SK-N-SH (cell line): Measurements from ENCODE around the gene C1GALT1. TPM values are rescaled to one million over a fixed set of nuclear protein-coding genes. Genes with fewer than 3 reads are reported as not detected.

Source experiments
- CTCF ChIA-PET: fragments of 300-600, 350-600 bp; formaldehyde crosslinking; extraction: SDS; loops from one replicate; lab custom pipeline; 2021; lab: Yijun Ruan, JAX
- POLR2A ChIA-PET: fragments of 350-600 bp; sonication (Branson Sonifier 250); formaldehyde crosslinking; extraction: SDS; loops from one replicate; lab custom pipeline; 2020; ENCODE audit warnings: antibody characterized with exemption, inconsistent platforms; lab: Yijun Ruan, JAX
- DNase-seq: peaks from one replicate; pipeline ENCODE4 v3.0.0; 2012
- H2AFZ ChIP-seq: fragments of 200-600 bp; sonication (generic); 2 replicates; pipeline ENCODE4 v1.8.1; 2016; ENCODE audit warnings: antibody characterized with exemption, mild to moderate bottlenecking, low read depth
- H3F3A ChIP-seq: fragments of 200-600 bp; sonication (generic); replicated peaks from 2 replicates; pipeline ENCODE3; 2016; ENCODE audit warnings: antibody characterized with exemption, mild to moderate bottlenecking; ENCODE audit not compliant: insufficient read depth
- H3K27ac ChIP-seq, 2 experiments: fragments of 200-500 bp in 1 of 2; fragments of 200-600 bp in 1 of 2; sonication (Bioruptor generic) in 1 of 2; sonication (generic), shearing (Covaris generic) in 1 of 2; 2 replicates each; pipeline versions ENCODE4 v1.5.1 to v1.6.1; 2014 to 2016; ENCODE audit warnings: low read depth in 2 of 2, inconsistent platforms in 1 of 2, low read length in 1 of 2, mild to moderate bottlenecking in 1 of 2, mixed read lengths in 1 of 2
- H3K27me3 ChIP-seq: fragments of 200-600 bp; sonication (generic), shearing (Covaris generic); 2 replicates; pipeline ENCODE4 v1.6.1; 2016; ENCODE audit warnings: mixed run types; ENCODE audit not compliant: insufficient read depth
- H3K36me3 ChIP-seq, 2 experiments: fragments of 200-500 bp in 1 of 2; fragments of 200-600 bp in 1 of 2; sonication (Bioruptor generic) in 1 of 2; sonication (generic) in 1 of 2; replicated peaks in 1 of 2; 2 replicates each; pipeline versions ENCODE3 to v1.5.1; 2014 to 2016; ENCODE audit warnings: low read length in 1 of 2, mild to moderate bottlenecking in 1 of 2; ENCODE audit not compliant: insufficient read depth in 2 of 2, control insufficient read depth in 1 of 2
- H3K4me1 ChIP-seq, 2 experiments: fragments of 200-500 bp in 1 of 2; fragments of 200-600 bp in 1 of 2; sonication (Bioruptor generic) in 1 of 2; sonication (generic), shearing (Covaris generic) in 1 of 2; 2 replicates each; pipeline versions ENCODE4 v1.5.1 to v1.6.1; 2014 to 2016; ENCODE audit warnings: low read depth in 1 of 2, low read length in 1 of 2, mixed run types in 1 of 2; ENCODE audit not compliant: insufficient read depth in 2 of 2, control insufficient read depth in 1 of 2
- H3K4me2 ChIP-seq: fragments of 200-600 bp; sonication (generic), shearing (Covaris generic); 2 replicates; pipeline ENCODE4 v1.6.1; 2017; ENCODE audit warnings: mixed run types
- H3K4me3 ChIP-seq, 2 experiments: fragments of 200-500 bp in 1 of 2; fragments of 200-600 bp in 1 of 2; sonication (Bioruptor generic) in 1 of 2; sonication (generic), shearing (Covaris generic) in 1 of 2; 2 replicates each; pipeline versions ENCODE4 v1.5.1 to v1.8.1; 2014 to 2016; ENCODE audit warnings: low read depth in 2 of 2, inconsistent platforms in 1 of 2, low read length in 1 of 2, mild to moderate bottlenecking in 1 of 2, mixed read lengths in 1 of 2, moderate library complexity in 1 of 2
- H3K79me2 ChIP-seq: fragments of 200-600 bp; sonication (generic); 2 replicates; pipeline ENCODE4 v1.8.1; 2017; ENCODE audit warnings: mild to moderate bottlenecking; ENCODE audit not compliant: insufficient read depth
- H3K9ac ChIP-seq: fragments of 200-600 bp; sonication (generic); 2 replicates; pipeline ENCODE4 v1.6.1; 2017; ENCODE audit warnings: mixed run types
- H3K9me2 ChIP-seq: fragments of 200-600 bp; sonication (generic); 2 replicates; pipeline ENCODE4 v1.6.1; 2017; ENCODE audit warnings: mixed run types
- H3K9me3 ChIP-seq: fragments of 200-600 bp; sonication (generic); 2 replicates; pipeline ENCODE4 v1.6.1; 2017; ENCODE audit warnings: mixed run types, mild to moderate bottlenecking, moderate library complexity
- H4K20me1 ChIP-seq: fragments of 200-600 bp; sonication (generic); 2 replicates; pipeline ENCODE4 v1.6.1; 2017; ENCODE audit warnings: mild to moderate bottlenecking, mixed run types; ENCODE audit not compliant: insufficient read depth
- CHD2 ChIP-seq: fragments of 150-350 bp; IDR thresholded peaks from 2 replicates; pipeline ENCODE4 v1.6.1; 2018; ENCODE audit warnings: low read length; ENCODE audit not compliant: partially characterized antibody
- ELF1 ChIP-seq: IDR thresholded peaks from 2 replicates; pipeline ENCODE4 v1.4.0; 2012
- EP300 ChIP-seq, 2 experiments: IDR thresholded peaks; 2 replicates each; pipeline versions ENCODE4 v1.4.0 to v1.6.1; 2012; ENCODE audit warnings: borderline replicate concordance in 1 of 2, low read depth in 1 of 2, low read length in 1 of 2
- FOXJ3 ChIP-seq: sonication (generic); formaldehyde crosslinking; IDR thresholded peaks from 2 replicates; pipeline ENCODE4 v1.5.1; 2020; ENCODE audit warnings: mild to moderate bottlenecking, missing genetic modification reagents
- FOXM1 ChIP-seq: IDR thresholded peaks from 2 replicates; pipeline ENCODE4 v1.4.0; 2012; ENCODE audit warnings: low read depth, mild to moderate bottlenecking
- GATA2 ChIP-seq: sonication (generic); formaldehyde crosslinking; IDR thresholded peaks from 2 replicates; pipeline ENCODE4 v1.5.0; 2020; ENCODE audit warnings: mild to moderate bottlenecking, missing genetic modification reagents
- IRF3 ChIP-seq: fragments of 150-350 bp; IDR thresholded peaks from 2 replicates; pipeline ENCODE4 v1.6.1; 2016; ENCODE audit warnings: mild to moderate bottlenecking, low read depth, low read length
- JUND ChIP-seq: IDR thresholded peaks from 2 replicates; pipeline ENCODE4 v1.4.0; 2012
- MAX ChIP-seq: IDR thresholded peaks from 2 replicates; pipeline ENCODE4 v1.4.0; 2012; ENCODE audit warnings: low read depth
- MXI1 ChIP-seq: IDR thresholded peaks from 2 replicates; pipeline ENCODE4 v1.6.1; 2012; ENCODE audit warnings: mild to moderate bottlenecking, low read depth, low read length, improper control_type of control experiment
- NFIC ChIP-seq: IDR thresholded peaks from 2 replicates; pipeline ENCODE4 v1.4.0; 2012; ENCODE audit warnings: borderline replicate concordance
- PBX3 ChIP-seq: IDR thresholded peaks from 2 replicates; pipeline ENCODE4; 2012
- POLR2AphosphoS5 ChIP-seq: IDR thresholded peaks from 2 replicates; pipeline ENCODE4 v1.6.1; 2012; ENCODE audit warnings: low read depth, low read length
- RCOR1 ChIP-seq: fragments of 150-350 bp; IDR thresholded peaks from 2 replicates; pipeline ENCODE4 v1.6.1; 2017; ENCODE audit warnings: antibody characterized with exemption, low read length
- SIN3A ChIP-seq: IDR thresholded peaks from 2 replicates; pipeline ENCODE4 v1.6.1; 2012; ENCODE audit warnings: low read depth, mild to moderate bottlenecking, low read length, moderate library complexity, borderline replicate concordance
- SMC3 ChIP-seq: IDR thresholded peaks from 2 replicates; pipeline ENCODE4 v1.6.1; 2012; ENCODE audit warnings: low read depth, low read length, improper control_type of control experiment
- TCF12 ChIP-seq: IDR thresholded peaks from 2 replicates; pipeline ENCODE4 v1.4.0; 2012
- USF1 ChIP-seq: IDR thresholded peaks from 2 replicates; pipeline ENCODE4 v1.4.0; 2012; ENCODE audit warnings: low read depth, borderline replicate concordance
- YY1 ChIP-seq: IDR thresholded peaks from 2 replicates; pipeline ENCODE4 v1.4.0; 2012; ENCODE audit warnings: low read depth, mild to moderate bottlenecking
- ZBTB33 ChIP-seq: IDR thresholded peaks from 2 replicates; pipeline ENCODE4 v1.4.0; 2012; ENCODE audit warnings: low read depth, borderline replicate concordance
- WGBS: methylation state at CpG from one replicate; pipeline ENCODE4 v1.1.6; 2017; ENCODE audit warnings: low lambda C conversion rate; 5-methylcytosine and 5-hydroxymethylcytosine counted together
- polyA plus RNA-seq, 3 experiments: library from polyadenylated mRNA; depleted of rRNA; stranded (reverse); fragments of >200 nt; gene quantifications; 2 replicates each; pipeline ENCODE4 v1.2.3, GENCODE V29; 2012

The C1GALT1 gene
- polyA plus RNA-seq, 1 of the 3 experiments (the other 2 are of a cell fraction) = 15.2 TPM

GRCh38 chr7:7221599-7222038 lies 39.3 kb downstream of the C1GALT1 start:
- POLR2A ChIA-PET = no interaction called here

More at GRCh38 chr7:7221599-7222038, 39.3 kb downstream of the C1GALT1 start:
- H3K9ac ChIP-seq = no peak overlapping the region
- H3K4me1 ChIP-seq = peaks cover 0 to 20% of the 10 kb centered on the region in 2 experiments; a peak in 3 of 4 replicates
- no peaks in the 10 kb centered on the region for H3K27me3 ChIP-seq
- TF ChIP-seq ELF1 = no peak
- no peak for TF ChIP-seq YY1
- TF ChIP-seq FOXM1 = no peak
- TF ChIP-seq IRF3 = no peak
- peak; percentile 63 to 75; a peak in 3 of 4 replicates for TF ChIP-seq EP300 (IDR thresholded peaks at IDR 0.05; ENCODE audit: borderline replicate concordance in 1 of 2, low read depth in 1 of 2, low read length in 1 of 2)
- 0 out of 2 replicates have a peak, but pooled peaks have one; percentile 15 for TF ChIP-seq FOXJ3 (CRISPR knock-in tag)
- 0 out of 2 replicates have a peak, but pooled peaks have one; percentile 42 for TF ChIP-seq SIN3A
- TF ChIP-seq NFIC = peak; percentile 42; the same call in 1 of the 2 replicates
- no peak for TF ChIP-seq RCOR1
- TF ChIP-seq JUND = peak; percentile 36
- 0 out of 2 replicates have a peak, but pooled peaks have one; percentile 37 for TF ChIP-seq MAX
- TF ChIP-seq MXI1 = peak; percentile 28; the same call in 1 of the 2 replicates
- TF ChIP-seq SMC3 = no peak
- peak; percentile 94 for TF ChIP-seq TCF12
- no peak for TF ChIP-seq GATA2
- TF ChIP-seq PBX3 = peak; percentile 76
- peak; percentile 59; the same call in 1 of the 2 replicates for TF ChIP-seq POLR2AphosphoS5
- no peak for TF ChIP-seq ZBTB33
- no peak for TF ChIP-seq CHD2
- no peak for TF ChIP-seq USF1
- 31% methylated on average over 2 of the region's 2 CpGs for WGBS
- peak; percentile 60 for DNase-seq
- no peak overlapping the region for H3K4me3 ChIP-seq
- H3K9me3 ChIP-seq = no peaks in the 10 kb centered on the region
- peaks cover 11% of the 10 kb centered on the region; the same call in 1 of the 2 replicates for H3K79me2 ChIP-seq
- H3F3A ChIP-seq = peaks cover 7% of the 10 kb centered on the region
- H3K27ac ChIP-seq = peak overlapping the region; percentile 45 to 92; a peak in 3 of 4 replicates
- no peak overlapping the region; the same call in 1 of the 2 replicates for H2AFZ ChIP-seq
- CTCF ChIA-PET = interaction anchor here (1.2 to 2.3 kb wide), 7 partner anchors 9 to 150 kb away, joined by 3 to 6 read pairs (median 4); no protein-coding TSS in a partner anchor
- H3K4me2 ChIP-seq = peak overlapping the region; percentile 19; the same call in 1 of the 2 replicates
- 0 out of 2 replicates have a peak, but pooled peaks cover 4% of the 10 kb centered on the region for H3K9me2 ChIP-seq
- peaks cover under 1 to 21% of the 10 kb centered on the region in 2 experiments for H3K36me3 ChIP-seq
- H4K20me1 ChIP-seq = no peaks in the 10 kb centered on the region
